Occipital lobe (tissue), 2 donors: ENCODE measurements around the gene KCNK4. TPM values are rescaled to one million over a fixed set of nuclear protein-coding genes. Genes with fewer than 3 reads are reported as not detected.
"Not testable (repeated sequence)": the region's sequence is repeated elsewhere in the genome, so short reads cannot be mapped to it uniquely, and the experiment has no call there.

Experiments
- DNase-seq: peaks from one replicate; lab custom pipeline; 2025; lab: John Stamatoyannopoulos, UW
- total RNA-seq: library from RNA; depleted of rRNA; stranded (reverse); fragments of >200 nt; gene quantifications from one replicate; pipeline ENCODE4 v1.2.3, GENCODE V29; 2014

KCNK4 gene
- total RNA-seq, 1 donor from 2014 or later: 3.0 TPM

DNA sequence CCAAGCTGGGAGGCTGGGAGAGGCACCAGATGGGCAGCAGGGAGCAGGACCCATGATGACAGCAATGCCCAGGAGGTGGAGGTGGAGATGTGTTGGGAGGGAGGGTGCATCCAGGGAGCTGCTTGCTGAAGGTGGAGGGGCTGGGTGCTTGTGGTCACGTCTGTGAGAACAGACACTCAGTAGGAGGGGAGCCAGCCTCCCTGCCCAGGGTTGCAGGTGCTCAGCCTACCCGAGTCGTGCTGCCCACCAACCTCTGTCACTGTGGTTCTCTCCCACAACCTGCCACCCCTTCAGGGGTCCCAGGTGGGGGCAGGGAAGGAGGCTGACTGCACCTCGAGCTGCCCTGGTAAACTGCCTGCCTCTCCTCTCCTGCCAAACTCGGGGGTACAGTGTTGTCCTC lies 32.3 kb downstream of the KCNK4 start:
- DNase-seq: no peak

- DNase-seq: not testable (repeated sequence)
Measured at GRCh38 chr11:64323984-64324383, 32.9 kb downstream of the KCNK4 start.

GRCh38 chr11:64324692-64325469 lies 33.8 kb downstream of the KCNK4 start:
- DNase-seq: no peak

DNA sequence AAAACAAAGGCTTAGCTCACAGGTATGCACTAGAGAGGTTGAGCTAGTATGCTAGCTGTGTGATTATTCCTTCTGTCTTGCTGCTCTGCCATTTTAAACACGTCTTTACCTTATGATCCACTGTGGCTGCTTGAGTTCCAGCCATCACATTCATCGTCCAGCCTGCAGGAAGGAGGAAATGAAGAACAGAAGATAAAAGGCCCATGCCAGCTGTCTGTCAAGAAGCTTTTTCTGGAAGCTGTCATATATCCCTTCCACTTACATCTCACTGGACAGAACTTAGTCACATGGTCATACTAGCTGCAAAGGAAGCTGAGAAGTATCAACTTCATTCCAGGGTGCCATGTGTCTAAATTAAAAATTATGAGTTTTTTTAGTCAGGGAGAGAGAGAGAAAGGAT lies 36.3 kb downstream of the KCNK4 start:
- DNase-seq: no peak

GRCh38 chr11:64327993-64328392 lies 36.9 kb downstream of the KCNK4 start:
- DNase-seq: no peak

DNA sequence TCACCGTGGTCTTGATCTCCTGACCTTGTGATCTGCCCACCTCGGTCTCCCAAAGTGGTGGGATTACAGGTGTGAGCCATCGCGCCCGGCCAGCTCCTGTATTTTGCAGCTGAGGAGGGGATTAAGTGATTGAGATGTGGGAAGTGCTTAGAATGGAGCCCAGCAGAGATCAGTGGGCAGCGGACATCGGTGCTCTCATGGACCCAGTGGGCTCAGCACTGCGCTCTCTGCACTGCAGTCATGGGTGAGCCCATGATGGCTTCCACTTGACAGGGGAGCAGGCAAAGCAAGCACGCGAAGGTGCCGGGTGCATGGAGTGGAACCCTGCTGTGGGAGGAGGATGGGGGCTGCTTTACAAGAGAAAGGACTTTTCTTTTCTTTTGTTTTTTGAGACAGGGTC lies 39.8 kb downstream of the KCNK4 start:
- no peak for DNase-seq

DNA sequence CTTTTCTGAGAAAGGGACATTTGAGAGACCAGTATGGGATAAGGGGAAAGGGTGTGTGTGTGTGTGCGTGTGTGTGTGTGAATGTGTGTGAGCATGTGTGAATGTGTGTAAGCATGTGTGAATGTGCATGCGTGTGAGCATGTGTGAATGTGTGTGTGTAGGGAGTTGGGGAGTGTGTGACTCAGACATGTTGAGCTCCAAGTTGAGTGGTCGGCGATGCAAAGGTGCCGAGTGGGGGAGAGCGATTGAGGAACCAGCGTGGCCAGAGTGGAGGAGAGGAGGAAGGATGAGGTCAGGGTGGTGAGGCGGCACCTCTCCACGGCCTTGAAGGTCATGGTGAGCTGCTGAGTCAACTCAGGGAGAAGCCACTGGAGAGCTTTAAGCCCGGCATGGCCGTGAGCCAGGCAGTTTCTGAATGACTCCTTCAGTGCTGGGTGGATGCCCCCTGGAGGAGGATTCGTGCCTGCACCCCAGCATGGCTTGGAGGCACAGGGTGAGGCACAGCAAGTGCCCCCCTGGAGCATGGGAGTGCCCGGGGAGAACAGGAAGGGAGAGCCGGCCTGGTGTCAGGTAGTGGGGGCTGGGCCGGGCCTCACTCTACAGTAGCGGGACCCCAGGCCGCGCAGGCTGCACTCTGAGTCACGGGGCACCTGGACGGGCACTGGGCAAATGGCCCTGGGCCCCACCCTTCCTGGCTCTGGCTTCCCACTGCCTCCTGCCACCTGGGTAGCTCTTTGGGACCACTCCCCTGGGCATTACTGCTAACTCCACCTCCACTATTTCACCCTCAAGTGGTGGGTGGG lies 40.7 kb downstream of the KCNK4 start:
- no peak for DNase-seq

GRCh38 chr11:64333556-64333955 lies 42.5 kb downstream of the KCNK4 start:
- no peak for DNase-seq

- no peak for DNase-seq
Measured at GRCh38 chr11:64334764-64335735, 43.9 kb downstream of the KCNK4 start.

DNA sequence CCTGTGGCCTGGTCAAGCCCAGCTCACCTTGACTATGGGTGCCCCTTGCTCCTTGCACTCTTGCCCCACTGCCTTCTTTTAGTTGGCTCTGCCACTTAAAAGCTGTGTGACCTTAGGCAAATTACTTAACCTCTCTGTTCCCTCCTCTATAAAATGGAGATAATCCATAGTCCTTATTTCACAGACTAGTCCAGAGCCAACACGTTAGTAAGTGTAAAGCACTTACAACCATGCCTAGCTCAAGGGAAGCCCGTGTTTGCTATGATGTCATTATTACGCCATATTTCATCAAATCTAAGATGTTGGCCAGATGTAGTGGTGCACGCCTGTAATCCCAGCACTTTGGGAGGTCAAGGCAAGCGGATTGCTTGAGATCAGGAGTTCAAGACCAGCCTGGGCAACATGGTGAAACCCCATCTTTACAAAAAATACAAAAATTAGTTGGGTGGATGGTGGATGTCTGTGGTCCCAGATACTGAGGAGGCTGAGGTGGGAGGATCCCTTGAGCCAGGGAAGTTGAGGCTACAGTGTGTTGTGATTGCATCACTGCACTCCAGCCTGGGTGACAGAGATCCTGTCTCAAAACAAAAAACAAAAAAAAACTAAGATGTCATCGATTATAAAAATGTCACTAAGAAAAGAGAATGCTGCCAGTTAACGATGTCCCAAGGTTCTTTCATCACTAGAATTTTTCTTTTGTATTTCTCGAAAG lies 46.6 kb downstream of the KCNK4 start:
- no peak for DNase-seq

DNA sequence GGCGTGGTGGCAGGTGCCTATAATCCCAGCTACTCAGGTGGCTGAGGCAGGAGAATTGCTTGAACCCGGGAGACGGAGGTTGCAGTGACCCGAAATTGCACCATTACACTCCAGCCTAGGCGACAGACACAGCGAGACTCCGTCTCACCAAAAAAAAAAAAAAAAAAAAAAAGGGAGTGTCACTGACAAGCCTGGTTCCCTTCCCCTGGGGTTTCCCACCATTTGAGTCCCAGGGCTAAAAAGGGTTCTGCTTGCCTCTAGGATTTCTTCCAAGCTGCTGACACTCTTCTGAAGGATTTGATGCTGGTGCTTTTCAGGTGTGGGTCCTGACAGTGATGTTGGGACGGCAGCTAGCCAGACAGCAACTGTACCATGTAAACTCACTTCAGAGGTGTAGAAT lies 47.6 kb downstream of the KCNK4 start:
- DNase-seq: no peak

DNA sequence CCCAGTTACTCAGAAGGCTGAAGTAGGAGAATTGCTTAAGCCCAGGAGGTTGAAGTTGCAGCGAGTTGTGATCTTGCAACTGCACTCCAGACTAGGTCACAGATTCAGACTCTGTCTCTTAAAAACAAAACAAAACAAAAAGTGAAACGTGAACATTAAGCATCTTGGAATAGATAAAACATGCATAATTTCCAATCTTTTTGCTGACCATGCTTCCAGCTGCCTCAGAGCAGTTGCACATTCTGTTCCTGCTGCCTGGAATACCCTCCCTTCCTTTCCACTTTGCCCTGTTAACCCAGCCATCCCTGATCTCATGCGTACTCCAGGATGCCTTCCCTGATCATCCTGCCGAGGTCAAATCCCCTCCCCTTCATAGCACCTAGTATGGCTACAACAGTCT lies 48.2 kb downstream of the KCNK4 start:
- DNase-seq: no peak

DNA sequence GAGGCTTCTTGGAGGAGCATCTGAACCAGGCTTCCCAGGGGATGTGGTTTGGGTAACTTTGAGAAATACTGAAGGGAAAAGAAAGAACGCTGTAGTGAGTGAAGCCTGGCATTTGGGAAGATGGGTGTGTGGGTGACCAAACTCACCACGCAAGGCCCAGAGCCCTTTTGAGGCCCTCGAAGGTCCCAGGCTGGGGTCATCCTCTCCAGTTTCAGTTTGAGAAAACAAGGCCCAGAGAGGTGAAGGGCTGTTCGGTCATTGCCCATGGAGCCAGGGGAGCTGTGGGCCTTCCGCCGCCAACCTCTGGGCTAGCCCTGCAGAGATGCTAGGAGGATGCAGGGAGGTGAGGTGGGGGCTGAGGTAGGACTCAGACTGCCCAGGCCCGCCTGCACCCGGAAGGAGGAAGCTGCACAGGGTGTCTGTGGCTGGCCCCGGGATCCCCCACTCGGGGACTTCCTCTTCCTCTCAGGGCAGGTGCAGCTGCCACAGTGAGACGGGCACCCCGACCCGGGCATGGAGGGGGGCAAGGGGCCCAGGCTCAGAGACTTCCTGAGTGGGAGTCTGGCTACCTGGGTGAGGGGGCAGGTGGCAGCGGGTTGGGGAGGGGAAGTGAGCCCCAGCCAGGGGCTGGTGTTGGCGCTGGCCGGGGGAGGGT lies 48.8 kb downstream of the KCNK4 start, which contains the start of gene CCDC88B:
CCDC88B (plus strand) TSS at position 451 of the 655 bp plus-strand sequence; CDS start at position 514, 63 bp downstream.
- no peak for DNase-seq

DNA sequence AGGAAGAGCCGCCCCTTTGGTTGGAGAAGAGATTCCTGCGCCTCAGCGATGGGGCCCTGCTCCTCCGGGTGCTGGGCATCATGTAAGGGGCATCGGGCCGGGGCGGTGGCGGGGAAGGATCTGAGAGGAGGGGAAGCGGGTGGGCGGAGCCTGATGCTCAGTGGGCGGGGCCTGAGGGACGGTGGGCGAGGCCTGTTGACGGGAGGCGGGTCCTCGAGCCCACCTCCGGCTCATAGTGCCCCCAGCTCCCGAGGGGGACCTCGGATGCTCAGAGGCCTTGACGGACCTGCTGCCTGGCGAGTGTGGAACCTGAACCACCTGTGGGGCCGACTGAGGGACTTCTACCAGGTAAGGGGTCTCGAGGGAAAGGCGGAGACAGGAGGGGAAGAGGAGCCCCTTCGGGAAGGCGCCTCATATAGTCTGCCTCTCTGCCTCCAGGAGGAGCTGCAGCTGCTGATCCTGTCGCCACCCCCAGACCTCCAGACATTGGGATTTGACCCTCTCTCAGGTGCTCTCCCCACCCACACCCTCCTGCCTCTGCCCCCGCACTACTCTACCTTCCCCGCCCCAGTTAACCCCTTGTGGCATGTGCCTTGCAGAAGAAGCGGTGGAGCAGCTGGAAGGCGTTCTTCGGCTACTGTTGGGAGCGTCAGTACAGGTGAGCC lies 49.7 kb downstream of the KCNK4 start:
- DNase-seq: no peak

- DNase-seq: no peak
Measured at GRCh38 chr11:64341429-64341828, 50.3 kb downstream of the KCNK4 start.

DNA sequence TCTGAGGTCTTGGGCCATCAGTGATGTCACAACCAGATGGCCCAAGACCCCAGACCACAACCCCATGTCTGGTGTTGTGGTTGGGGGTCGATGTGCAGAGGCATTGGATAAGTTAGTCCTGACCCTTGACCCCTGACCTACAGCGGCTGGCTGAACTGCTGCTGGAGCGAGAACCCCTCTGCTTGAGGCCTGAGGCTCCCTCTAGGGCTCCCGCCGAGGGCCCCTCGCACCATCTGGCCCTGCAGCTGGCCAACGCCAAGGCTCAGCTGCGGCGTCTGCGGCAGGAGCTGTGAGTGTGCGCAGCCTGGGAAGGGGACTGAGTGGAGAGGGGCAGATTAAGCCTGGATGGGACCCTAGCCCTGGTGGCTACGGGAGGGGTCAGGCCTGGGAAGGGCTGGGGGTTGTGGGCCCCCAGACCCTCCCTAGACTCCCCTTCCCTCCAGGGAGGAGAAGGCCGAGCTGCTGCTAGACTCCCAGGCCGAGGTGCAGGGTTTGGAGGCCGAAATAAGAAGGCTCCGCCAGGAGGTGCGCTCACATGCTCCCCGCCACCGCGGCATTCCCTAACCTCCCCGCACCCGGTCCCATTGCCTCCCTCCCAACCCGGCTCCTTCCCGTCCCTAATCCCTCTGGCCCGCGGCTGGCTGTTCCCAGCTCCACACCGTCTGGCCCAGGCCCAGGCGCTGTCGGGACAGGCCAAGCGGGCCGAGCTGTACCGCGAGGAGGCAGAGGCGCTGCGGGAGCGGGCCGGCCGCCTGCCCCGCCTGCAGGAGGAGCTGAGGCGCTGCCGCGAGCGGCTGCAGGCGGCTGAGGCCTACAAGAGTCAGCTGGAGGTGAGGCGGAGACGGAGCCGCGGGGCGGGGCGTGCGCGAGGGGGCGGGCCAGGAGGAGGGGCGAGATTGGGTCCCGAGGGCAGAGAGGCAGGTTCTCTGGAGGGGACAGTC lies 51.0 kb downstream of the KCNK4 start:
- DNase-seq: peak; percentile 66

DNA sequence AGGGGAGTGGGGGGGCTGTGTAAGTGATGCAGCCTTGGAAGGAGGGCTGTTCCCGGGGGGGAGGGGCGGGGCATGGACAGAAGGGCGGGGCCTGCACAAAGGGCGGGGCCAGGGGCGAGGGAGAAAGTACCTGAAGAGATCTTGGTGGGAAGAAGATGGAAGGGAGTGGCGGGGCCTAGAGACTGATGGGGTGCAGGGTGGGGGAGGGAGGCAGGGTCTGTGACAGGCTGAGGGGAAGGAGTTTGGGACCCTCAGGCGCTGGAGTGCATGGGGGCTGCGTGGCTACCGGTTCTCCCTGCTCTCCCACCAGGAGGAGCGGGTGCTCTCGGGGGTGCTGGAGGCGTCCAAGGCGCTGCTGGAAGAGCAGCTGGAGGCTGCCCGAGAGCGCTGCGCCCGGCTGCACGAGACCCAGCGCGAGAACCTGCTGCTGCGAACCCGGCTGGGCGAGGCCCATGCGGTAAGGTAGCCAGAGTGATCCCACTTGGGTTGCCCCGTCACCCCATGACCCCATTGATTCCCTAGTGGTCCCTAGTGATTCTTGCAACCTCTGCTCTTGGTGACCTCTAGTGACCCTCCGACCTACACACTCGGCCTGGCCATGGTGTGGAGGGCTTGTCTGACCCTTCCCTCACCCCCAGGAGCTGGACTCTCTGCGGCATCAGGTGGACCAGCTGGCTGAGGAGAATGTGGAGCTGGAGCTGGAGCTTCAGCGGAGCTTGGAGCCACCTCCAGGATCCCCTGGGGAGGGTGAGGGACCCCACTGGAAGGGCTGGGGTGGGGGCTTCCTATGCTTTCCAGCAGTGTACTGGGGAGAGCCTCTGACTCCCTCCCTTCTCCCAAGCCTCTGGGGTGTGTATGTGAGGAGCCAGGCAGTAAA lies 52.0 kb downstream of the KCNK4 start:
- no peak for DNase-seq
